NCI-H1105 (cell line): ENCODE measurements around the gene TGFBR1.

Experiments used
- DNase-seq: peaks from one replicate; lab custom pipeline; 2025; lab: John Stamatoyannopoulos, UW

Gene TGFBR1

DNA sequence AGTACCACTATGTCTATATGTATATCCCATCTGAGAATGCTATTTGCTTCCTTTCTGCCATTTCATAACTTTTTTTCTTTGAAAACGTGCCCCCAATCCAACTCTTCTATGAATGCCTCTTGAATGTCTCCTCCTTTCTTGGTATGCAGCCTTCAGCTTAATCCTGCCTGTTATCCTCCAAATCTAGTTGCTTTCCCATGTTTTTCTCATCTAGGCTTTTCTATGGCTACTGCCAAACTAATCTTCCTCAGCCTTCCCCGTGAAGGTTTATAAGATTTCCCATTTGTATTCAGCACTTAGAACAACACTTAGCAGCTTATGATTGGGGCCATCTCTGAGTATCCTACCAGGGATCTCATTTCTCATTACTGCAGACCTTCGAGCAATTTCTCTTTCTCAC is 2.5 kb downstream of the TGFBR1 start:
- no peak for DNase-seq

GRCh38 chr9:99108131-99108530 is 3.2 kb downstream of the TGFBR1 start:
- no peak for DNase-seq

DNA sequence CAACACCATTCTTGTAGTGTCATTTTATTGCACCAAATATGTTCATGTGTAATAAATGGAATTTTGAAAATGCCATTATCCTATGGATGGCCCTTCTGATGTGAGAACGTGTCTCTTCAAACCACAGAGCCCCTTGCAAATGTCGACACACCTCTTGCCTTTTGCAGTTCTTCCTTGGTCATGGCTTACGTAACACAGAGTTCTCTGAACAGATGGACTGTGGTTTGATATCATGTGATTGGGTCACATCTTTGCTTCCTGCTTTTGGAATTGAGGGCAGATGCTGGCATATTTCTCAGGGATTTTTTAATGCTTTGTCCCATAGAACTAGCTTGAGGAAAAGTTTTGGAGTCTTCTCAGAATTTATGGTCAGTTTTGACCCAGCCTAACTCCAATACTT is 4.6 kb downstream of the TGFBR1 start:
- no peak for DNase-seq

DNA sequence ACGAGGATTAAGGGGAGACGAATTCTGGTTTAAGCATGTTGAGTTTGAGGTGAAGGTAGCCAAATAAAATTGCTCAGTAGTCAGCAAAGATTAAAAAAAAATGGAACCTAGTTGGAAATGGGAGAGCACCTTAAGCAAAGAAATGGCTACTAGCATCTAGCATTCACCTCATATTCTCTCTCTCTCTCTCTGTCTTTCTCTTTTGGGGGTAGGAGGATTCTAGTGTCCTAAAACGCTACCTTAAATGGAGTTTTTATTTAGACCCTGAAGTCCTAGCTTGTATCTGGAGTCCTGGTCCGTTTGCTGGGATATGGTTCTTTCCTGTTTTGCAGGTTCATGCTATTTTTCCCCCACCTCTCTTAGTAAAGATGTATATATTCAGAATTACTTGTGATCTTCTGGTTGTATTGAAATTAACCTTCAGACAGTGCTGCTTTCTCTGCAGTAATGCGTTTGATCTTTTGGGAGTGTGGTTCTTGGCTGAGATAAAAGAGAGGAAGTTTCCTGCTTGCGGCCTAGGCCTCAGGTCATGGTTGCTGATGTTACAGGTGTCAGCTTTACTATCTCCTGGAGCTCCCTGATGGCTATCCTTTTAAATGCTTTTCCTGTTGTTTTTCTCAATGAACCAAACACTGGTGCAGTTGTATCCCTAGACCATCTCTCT is 8.0 kb downstream of the TGFBR1 start:
- no peak for DNase-seq

DNA sequence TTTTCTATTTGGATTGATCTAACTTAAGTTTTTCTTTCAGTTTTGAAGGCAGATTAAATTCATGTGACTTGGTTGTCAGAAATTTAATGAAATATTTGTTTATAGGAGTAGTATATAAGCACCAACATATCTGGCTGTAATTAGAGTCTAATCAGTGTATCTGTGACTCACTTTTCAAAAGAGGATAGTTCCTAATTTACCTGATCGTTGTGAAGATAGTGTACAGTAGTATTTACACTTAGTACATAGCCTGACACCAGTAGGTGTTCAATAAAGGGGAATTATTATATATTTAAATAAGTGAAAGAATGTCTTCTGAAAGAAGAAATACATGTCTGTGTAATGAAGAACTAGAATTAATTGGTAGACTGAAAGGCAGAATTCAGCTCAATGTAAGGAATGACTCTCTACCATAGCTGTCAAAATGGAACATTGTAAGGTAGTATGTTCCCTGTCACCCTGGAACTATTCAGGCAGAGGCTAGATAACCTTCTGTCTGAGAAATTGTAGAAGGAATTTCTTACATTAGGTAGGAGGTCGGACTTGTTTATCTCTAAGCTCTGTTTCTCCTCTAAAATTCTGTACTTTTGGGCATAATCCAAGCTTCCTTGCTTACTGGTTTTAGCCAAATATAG is 8.6 kb downstream of the TGFBR1 start:
- DNase-seq: no peak

GRCh38 chr9:99114049-99114440 is 9.1 kb downstream of the TGFBR1 start:
- no peak for DNase-seq

GRCh38 chr9:99114846-99115500 is 10.1 kb downstream of the TGFBR1 start:
- no peak for DNase-seq

DNA sequence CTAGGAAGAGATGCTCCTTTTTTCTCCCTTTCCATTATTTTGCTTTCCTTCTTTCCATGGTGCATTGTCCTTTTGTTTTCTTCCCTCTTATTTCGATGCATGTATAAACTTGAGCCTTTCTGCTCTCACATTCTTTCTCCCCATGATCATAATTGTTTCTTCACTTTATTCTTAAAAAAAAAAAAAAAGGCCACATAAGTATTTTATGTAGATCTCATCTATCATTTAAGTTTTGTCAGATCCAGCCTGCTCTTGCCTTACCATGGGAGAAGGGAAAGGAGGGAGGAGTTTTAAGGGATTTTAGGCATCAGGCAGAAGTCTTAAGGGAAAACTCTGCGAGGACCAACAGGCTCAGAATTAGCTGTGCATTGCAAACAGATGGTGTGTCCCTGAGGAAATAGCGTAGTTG is 11.1 kb downstream of the TGFBR1 start:
- no peak for DNase-seq

GRCh38 chr9:99118782-99119466 is 14.0 kb downstream of the TGFBR1 start:
- no peak for DNase-seq

GRCh38 chr9:99119976-99120655 is 15.2 kb downstream of the TGFBR1 start:
- no peak for DNase-seq

GRCh38 chr9:99121604-99122003 is 16.7 kb downstream of the TGFBR1 start:
- DNase-seq: no peak

DNA sequence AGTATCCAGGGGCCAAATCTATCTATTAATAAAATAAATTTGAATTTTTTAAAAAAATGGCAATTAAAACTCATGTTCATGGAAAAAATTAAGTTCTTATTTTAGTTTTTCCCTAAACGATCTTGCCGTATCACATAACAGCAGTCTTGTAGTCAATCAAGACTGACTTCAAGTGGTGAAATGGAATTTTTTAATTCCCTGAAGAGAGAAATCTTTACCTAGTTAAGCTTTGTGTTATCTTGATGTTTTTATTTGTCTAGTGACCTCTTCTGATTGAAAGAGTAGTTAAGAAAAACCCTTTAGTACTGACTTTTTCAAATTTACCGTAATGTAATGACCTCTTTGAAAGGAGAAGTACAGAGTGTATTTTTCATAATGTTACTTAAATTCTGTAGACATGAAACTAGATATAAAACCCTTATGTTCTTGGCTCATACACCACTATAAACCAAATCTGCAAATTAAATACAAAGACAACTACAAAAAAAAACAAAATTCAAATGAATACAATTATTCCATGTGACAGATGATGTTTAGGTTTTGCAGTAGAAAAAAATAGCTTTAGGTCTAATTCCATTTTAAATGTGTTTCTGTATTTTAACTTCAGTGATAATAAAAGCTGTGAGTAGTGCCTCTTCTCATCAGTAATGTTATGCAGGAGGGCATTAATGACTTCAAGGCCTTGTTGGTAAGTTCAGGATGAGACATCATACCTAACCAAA is 19.8 kb downstream of the TGFBR1 start:
- DNase-seq: no peak

DNA sequence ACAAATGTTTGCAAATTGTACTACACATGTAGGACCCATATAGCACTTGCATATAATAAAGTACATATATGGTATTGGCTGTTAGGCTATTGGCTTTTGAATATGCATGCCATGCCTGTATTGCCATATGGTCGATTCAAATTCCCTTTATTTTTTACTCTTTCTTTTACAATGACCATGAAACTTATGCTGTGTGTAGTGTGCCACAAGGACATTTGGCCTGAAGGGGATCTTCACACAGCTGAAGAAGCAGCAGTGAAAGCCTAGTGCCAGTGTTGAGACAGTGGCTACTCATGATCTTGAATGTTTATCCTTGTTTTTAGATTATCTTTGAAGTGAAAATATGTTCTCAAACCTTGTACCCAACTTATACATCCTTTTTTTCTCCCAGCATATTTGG is 20.5 kb downstream of the TGFBR1 start:
- no peak for DNase-seq

DNA sequence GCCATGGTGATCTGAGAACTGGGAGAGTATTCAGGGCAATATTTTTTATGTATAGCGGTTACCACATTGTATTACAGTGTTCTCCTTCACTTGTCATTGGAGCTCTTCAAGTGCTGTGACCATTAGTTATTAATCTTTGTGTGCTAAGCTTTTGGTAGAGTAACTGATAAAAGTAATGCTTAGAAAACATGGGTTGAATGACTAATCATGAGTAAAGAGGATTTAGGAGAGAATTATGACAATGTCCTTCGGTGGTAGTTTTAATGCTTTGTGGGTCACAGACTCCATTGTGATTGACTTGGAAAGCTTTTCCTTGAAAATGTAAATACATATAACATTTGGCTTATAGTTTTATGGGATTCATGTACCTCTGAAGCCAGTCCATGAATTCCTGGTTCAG is 21.4 kb downstream of the TGFBR1 start:
- no peak for DNase-seq

- DNase-seq: no peak
Observed at GRCh38 chr9:99127356-99128132, 22.6 kb downstream of the TGFBR1 start.

GRCh38 chr9:99128133-99128406 is 23.2 kb downstream of the TGFBR1 start:
- DNase-seq: no peak

DNA sequence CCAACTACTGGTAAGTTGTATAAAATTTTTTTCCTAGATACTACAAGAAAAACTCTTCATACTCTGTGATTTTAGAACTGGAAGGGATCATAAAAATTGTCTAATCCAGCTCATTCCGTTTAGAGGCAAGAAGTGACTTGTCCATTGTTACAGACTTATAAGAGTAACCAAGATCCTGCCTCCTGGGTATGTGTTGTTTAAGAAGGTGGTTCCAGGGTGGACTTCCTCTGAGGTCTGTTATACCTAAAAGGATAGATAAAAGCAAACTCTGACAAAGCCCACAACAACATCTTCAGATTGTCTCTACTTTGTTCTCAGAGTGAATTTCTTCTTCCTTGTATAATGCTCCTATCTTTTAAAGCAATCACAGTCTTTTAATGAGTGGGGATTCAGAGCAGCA is 24.2 kb downstream of the TGFBR1 start:
- no peak for DNase-seq

DNA sequence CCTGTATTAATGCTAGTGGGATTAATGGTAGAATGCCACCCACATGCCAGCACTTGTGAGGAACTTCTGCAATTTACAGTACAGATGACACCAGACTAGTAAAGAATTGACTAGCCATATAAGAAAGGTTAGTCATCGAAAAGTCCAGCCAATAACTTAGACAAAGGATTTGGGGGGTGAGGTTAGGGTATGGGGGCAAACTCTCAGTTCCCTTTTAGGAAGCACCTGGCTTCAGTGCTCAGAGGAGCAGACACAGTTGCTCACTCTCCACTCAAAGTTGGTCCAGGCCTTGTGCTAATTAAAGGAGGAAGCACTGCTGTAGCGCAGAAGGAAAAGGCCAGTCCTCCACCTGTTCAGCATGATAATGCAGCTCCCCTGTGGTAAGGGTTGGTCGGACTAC is 25.2 kb downstream of the TGFBR1 start:
- no peak for DNase-seq

DNA sequence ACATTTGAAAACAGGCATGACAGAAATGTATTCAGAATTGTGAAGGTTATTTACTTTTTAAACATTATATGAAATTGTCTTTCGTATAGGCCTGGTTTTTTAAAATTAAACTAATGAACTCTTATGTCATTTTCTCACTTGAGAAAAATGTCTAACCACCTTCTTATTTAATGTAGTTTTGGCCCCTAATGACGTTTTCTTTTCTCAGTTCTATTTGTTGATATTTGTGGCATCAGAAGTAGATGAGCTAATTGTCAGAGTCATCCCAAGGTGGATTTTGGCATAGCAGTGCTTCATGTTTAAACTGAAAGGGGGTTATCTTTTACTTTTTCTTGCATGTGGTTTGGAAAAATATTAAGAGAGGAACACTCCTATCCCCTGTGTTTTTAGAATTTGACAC is 28.2 kb downstream of the TGFBR1 start:
- no peak for DNase-seq

- DNase-seq: no peak
Observed at GRCh38 chr9:99134893-99135341, 30.0 kb downstream of the TGFBR1 start.

- no peak for DNase-seq
Observed at GRCh38 chr9:99135456-99135855, 30.5 kb downstream of the TGFBR1 start.
